HG02763 (cell line): ENCODE measurements around the gene TIAM2.
"Not testable (repeated sequence)": the region's sequence is repeated elsewhere in the genome, so short reads cannot be mapped to it uniquely, and the experiment has no call there.

ENCODE experiments used
- ATAC-seq: cut with Tn5 transposase; IDR thresholded peaks from one replicate; pipeline ENCODE4 v1.9.1; 2021; ENCODE audit warnings: mild to moderate bottlenecking, moderate library complexity; ENCODE audit not compliant: unreplicated experiment

Gene TIAM2

DNA sequence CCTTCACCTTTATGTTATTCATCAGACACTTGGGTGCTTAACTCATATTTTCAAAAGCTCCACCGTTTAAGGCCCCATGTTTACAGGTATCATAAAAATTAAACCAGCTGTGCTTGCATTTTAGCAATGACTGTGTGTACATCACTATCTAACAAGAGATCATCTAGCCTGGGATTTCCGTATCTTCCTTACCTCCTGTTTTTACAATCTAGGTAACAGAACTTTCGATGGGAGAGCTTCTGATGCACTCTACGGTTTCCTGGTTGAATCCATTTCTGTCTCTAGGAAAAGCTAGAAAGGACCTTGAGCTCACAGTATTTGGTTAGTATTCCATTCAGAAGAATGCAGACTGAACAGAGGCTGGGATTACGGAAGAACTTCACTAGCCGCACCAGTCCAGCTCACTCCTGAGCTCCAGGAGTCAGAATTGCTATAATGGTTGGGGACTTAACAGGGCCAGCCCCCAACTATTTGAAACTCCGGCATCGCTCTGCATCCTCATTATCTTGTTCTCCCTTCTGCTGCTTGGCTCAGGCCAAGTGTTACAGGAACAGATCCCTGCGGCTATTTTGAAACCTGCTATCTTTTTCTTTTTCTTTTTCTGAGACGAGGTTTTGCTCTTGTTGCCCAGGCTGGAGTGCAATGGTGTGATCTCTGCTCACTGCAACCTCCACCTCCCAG is 255.7 kb downstream of the TIAM2 start:
- no peak for ATAC-seq

DNA sequence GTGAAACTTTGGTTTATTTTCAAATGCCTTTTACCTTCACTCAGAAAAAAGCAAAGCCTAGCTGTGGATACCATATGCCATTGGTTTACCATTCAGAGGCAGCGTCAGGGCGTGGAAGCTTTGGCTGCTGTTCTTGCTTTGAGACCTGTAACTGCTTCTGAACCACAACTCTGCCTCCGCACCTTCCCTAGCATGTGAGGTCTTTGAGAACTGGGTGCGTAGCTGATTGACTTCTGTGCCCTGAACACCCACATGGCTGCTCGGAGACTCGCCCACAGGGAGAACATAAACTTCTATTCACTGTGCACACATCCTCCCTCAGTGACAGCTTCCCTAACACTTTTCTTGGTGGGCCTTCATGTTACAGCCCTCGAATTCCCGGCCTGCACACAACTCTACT is 257.5 kb downstream of the TIAM2 start:
- no peak for ATAC-seq

DNA sequence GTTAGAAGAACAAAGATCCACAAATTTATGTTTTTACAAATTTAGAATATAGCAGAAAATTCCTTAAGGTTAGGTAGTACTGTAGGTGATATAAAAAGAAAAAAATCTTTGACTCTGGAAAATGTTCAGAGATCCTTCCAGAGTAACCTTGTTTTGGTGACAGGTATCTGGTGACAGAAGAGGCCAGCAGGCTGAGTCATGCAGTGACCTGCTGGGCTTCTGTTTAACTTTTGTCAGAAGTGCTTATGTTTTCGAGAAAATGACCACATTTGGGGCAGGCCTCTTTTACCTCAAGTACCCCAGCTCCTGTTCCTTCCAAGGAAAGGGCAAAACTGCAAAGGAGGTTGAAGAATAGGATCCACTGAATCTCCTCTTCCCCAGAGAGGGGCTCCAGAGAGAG is 258.2 kb downstream of the TIAM2 start:
- no peak for ATAC-seq

DNA sequence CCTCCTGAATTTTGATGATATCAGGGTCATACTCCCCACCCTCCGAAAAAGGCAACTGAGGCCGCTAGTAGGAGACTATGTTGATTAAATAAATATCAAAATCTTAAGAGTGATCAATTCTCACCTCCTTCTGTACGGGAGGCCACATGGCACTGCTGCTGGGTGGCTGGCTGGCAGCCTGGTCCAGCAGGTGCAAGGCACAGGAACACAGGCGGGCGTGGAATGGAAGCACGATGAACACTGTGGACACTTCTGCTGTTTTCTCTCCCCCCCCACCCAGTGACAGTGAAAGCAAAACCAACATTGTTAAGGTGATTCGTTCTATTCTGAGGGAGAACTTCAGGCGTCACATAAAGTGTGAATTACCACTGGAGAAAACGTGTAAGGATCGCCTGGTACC is 259.0 kb downstream of the TIAM2 start:
- ATAC-seq = no peak

DNA sequence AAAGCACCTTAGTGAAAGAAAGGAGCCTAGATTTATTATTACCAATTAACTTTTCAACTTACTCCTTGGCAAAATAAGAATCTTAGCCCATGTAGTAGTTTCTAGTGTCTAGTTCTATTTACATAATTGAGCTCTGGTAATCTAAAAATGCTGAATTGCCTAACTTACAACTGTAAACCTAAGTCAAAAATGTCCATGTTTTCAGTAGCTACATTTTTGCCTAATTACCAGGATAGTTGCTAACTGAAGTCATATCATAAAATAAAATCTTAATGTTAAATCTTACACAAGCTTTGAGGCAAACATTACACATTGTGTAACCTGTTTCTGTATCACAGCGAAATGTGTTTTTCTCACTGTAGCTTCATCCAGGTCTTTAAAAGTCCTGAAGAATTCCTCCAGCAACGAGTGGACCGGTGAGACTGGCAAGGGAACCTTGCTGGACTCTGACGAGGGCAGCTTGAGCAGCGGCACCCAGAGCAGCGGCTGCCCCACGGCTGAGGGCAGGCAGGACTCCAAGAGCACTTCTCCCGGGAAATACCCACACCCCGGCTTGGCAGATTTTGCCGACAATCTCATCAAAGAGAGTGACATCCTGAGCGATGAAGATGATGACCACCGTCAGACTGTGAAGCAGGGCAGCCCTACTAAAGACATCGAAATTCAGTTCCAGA is 261.1 kb downstream of the TIAM2 start:
- ATAC-seq = no peak

DNA sequence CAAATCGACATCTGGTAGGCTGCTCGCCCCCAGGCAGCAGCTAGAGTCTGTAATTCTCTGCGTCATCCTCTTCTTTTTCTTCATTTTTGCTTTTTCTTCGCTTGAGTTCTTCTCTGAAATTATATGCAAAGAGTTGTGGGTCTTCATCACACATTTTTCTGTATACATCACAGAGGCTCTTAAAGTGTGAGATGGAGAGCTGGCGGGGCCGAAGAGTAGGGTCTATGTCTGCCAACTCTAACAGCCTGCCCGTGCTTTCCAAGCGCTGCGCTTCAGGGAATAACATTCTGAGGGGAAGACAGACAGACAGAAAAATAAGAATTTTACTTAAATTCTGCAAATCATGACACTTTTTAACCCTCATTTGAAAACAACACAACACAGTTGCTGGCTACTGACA is 262.7 kb downstream of the TIAM2 start:
- ATAC-seq = no peak

DNA sequence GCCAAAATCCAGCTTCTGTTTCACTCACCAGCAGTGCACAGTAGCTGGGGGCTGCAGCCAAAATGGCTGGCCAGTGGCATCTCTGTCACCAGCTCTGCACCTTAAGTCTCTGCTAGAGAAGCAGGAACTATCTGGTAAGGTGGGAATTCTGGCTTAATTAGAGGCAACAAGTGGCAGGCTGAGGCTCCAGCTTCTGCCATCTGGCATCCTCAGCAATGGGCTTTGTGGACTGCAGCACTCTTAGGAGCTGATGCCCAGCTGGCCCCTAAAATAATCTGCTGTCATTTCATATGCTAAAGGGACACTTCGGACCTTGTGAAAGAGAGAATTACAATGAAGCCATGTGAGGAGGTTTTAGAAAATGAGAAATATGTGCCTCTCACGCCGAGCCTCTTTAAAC is 264.1 kb downstream of the TIAM2 start:
- no peak for ATAC-seq

DNA sequence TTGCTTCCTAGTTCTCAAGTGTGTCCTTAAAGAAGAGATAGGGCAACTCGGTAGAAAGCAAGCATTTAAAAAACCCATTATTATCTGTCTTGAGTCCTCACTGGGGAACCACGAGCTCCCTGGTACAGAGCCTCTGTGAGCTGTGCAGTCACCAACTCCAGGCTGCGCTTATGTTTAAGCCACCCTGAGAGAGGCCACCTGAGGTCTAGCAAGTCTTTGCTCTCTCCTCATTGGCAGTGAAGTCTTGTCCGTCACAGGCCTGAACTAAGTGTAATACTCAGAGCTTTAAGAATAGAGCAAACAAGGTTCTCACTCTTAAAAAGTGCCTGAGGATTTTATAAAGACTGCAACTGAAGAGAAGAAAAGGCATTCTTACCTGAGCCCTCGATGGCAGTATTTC is 264.8 kb downstream of the TIAM2 start:
- no peak for ATAC-seq

DNA sequence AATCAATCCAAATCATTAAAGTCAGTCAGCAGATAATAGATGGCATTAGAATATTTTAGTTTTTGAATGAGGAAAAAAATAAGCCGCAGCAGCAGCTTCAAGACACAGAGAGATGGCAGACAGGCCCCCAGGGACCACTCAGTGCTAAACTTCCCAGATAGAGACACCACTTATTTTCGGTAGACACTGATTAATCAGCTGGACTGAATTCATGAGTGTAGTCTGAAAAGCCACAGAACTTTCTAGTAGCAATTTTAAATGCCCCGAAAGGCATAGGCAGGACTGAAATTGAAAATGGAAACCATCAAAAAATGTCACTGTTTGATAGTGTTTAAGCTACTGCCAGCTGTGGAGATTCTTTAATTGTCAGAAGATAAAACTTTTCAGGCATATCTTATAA is 265.6 kb downstream of the TIAM2 start:
- peak; percentile 62 for ATAC-seq

DNA sequence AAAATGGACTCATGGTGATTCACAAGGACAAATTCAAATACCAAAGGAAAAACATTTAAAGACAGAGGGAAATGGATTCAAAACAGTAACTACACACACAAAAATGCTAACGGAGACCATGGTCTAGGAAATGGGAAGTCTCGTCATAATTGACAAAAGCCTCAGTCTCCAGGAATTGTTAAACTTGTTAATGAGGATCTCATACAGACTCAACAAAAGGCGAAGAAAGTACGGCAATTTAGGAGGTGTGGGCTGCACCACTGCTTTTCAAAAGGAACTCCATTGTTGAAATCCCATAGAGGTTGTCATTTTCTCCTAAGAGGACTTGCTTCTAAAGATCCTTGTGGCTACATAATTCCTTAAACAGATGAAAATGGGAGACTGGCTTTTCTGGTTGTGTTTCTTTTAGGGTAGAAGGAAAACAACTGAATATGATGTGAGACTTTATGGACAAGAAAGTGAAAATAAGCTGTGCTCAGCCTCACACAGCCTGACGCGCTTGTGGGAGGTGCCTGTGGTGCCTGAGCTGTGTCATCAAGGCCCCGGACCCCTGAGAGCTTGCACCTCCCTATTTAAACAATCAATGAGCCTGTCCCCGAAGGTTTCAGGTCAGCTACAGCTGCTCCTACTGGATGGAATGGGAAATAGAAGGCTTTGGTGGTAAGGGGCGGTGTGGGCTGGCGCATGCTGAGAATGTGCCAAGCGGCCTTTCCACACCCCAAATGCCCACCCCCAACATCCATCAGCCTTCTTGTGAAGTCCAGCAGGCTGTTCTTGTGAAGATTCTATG is 266.2 kb downstream of the TIAM2 start:
- ATAC-seq = no peak

DNA sequence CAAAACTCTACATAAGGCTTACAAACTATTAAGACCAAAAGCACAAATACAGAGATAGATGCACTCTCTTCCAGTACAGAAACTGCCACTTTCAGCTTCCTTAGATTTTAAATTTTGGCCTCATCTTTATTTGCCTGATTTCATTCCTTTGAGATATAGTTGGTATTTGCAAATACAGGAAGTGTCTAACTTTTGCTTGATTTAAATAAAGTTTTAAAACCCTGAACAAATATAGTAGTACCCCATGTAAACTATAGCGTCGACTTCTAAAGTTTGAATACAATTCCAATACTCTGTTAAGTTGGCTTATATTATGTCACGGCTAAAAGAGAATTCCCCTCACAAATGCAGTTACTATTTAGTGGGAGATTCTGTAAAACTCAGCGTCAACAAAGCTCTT is 267.5 kb downstream of the TIAM2 start:
- ATAC-seq = no peak

DNA sequence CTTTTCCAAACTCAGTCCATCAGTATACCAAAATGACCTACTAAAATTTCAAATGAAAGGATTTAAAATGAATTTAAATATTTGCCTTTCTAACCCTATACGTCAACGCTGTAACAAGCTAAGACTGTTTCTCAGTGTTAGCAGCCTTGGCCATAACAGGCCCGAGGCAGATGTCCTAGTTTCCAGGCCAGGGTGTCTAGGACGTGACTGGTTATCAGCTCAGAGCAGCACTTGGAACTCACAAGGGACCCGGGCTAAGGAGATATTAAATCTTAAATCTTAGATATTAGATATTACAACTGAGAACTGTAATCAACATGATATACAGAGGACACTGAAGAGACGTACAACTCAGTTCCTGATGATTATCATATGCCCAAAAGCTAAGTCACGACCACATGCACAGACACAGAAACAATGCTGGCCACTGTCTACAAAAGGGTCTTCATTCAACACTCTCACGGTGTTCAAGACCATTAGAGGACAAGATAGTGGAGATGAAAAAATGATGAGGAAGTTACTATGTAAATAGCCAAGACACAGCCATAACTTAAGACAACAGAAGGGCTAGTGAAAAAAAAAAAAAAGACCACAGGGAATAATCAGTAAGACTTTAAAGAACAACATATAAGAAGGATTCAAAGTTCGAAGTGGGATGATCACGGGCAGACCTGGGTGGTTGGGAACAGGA is 268.4 kb downstream of the TIAM2 start, which contains the start of gene CLDN20:
TSS of gene CLDN20 (plus strand) at position 641 of the 691 bp plus-strand sequence. CDS start 11,707 bp downstream, outside the sequence.
- ATAC-seq = no peak

DNA sequence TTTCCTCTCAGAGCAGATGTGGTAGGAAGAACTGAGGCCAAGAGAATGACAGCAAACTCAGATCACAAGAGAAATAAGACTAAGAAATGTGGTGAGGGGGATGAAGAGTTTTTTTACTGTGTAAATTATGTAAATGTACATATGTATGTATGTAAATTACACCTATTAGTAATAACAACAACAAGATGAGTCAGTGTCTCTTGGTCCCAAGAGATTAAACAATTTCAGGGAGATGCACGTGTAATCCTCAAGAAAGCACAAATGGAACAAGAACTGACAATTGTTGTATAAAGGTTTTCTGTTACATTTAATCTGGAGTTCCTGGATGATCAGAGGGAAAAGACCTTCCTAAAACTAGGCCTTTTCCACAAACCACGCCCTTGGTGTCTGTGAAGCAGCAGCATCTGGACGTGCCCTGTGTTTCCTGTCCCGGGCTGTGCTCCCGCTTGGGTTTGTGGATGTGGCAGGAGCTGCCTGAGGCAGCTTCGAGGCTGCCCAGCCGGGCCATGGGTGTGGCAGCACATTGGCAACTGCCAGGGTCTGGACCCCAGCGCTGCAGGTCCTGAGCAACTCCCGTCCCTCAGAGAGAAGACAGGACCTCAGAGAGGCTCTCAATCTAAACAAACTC is 269.7 kb downstream of the TIAM2 start:
- no peak for ATAC-seq

DNA sequence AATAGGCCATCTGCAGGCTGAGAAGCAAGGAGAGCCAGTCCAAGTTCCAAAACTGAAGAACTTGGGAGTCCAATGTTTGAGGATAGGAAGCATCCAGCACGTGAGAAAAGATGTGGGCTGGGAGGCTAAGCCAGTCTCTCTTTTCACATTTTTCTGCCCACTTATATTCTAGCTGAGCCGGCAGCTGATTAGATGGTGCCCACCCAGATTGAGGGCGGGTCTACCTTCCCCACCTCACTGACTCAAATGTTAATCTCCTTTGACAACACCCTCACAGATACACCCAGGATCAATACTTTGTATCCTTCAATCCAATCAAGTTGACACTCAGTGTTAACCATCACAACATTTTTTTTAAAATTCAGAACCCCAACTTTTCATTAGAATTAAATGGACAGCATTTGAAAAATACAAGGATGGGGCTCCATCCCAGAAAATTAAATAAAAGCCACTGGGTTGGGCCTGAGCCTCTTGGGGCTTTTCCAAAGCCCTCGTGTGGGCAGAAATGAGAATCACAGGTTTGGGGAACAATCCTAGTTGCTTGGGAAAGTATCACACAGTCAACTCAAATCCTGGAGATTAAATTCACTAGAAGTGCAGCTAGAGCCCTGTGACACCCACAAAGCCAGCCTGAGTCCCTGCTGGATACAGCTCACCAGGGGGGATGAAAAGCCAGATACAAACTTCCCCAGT is 270.9 kb downstream of the TIAM2 start:
- ATAC-seq = no peak

DNA sequence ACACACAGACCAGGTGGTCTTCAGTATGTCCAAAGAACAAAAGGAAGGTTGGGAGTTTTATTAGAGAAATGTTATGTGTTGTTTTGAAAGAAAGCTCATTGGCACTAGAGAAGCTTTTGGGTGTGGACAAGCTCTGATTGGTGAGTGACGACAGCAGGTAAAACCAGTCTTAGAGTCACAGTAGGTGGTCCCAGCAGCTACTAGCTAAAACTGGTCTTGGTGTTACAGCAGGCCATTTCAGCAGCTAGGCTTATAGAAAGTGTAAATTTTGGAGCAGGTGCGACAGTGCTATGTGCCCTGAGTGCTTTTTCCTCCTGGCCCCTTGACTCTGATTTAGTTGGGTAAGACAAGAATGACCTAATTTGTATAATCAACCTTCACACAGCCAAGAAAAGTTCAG is 272.3 kb downstream of the TIAM2 start:
- ATAC-seq = no peak

DNA sequence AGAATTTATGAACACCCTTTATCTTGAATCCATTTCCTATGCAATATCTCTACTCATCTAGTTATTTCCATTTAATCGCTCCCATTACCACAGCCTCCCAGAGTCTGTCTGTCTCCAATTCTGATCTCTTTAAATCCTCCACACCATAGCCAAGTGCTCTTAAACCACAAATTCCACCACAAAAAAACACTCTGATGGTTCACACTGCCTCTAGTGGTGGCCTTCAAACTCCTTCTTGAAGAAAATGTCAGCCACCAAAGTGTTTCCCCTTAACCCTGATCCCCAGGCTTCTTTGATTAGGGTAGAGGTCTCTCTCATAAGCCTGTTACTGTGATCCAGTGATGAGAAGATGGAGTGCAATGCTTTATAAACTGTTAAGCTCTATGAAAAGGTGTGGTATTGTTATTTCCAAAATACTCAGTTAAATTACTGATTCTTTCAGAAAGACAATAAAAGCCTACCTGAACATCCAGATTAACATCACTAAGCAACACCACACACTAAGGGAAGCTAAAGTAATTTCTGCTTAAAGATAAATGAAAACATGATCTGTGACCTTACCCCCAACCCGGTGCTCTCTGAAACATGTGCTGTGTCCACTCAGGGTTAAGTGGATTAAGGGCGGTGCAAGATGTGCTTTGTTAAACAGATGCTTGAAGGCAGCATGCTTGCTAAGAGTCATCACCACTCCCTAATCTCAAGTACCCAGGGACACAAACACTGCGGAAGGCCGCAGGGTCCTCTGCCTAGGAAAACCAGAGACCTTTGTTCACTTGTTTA is 273.2 kb downstream of the TIAM2 start:
- ATAC-seq = not testable (repeated sequence)

DNA sequence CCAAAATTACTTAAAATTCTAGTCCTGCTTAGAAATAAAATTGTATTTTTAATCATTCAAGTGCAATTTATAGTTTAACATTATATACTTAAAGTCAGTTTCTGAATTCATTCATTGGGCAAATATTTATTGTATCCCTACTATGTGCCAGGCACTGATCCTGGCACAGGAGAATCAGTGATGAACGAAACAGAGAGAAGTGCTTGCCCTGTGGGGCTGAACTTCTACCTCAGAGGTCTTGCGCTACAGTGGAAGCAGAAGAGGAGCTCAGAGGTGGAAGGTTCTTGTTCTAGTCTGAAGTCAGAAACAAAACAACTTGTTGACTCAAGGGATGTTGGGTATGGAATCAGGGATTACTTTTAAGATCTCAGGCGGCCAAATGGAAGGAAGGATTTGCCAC is 274.6 kb downstream of the TIAM2 start:
- no peak for ATAC-seq

DNA sequence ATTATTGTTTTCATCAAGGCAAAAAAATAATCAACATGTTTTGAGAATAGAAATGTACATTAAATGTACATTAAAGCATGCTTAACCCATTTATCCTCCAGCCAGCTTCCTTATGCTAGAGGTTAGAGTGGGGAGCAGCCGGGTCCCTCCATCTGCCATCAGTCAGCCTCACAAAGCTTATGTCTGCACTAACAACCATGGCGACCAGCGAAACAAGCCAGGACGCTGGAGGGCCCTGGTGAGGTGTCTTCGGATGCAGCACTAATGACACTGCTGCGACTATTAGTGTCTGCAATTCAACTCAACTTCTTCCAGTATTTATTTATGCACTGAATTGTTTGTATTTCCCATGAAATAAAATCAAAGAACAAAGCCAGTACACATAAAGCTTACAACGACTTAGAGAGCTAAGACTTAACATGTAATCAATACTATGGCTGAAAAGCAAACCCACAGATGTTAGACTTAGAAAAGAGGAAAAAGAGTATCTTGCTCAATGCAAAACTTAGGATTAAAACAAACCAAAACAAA is 275.5 kb downstream of the TIAM2 start:
- ATAC-seq = no peak

DNA sequence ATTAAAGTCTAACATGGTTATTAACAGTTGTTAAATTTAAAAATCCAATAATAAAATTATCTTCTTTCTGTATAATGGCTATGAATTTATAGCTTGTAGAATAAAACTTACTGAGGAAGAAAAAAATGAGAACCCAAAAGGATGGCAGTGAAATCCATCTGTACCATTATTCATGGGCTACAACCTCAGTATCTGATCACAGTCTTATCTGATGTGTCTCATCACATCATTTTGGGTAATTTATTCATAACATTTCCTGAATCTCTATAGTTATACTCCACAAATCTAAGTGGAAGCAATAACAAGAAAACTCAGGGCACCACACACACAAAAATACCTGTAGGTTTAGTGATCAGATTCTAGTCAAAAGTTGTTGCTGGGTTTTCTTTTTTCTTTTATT is 276.0 kb downstream of the TIAM2 start:
- no peak for ATAC-seq
